KMS-11 (cell line): ENCODE results near the gene MIEF2.

ENCODE experiments used
- H2AFZ ChIP-seq: fragments of 200-600 bp; sonication (generic); 2 replicates; pipeline ENCODE4 v1.6.1; 2016; ENCODE audit warnings: antibody characterized with exemption, mixed run types, low read depth
- H3K27ac ChIP-seq: fragments of 200-600 bp; sonication (generic); 2 replicates; pipeline ENCODE4 v1.6.1; 2016; ENCODE audit warnings: mild to moderate bottlenecking, mixed run types
- H3K27me3 ChIP-seq: fragments of 200-600 bp; sonication (generic); 2 replicates; pipeline ENCODE4 v1.6.1; 2017; ENCODE audit warnings: mild to moderate bottlenecking, low read depth, mixed run types, moderate library complexity; ENCODE audit not compliant: insufficient read depth
- H3K36me3 ChIP-seq: fragments of 200-600 bp; sonication (generic); 2 replicates; pipeline ENCODE4 v1.6.1; 2017; ENCODE audit warnings: mild to moderate bottlenecking, mixed run types; ENCODE audit not compliant: insufficient read depth
- H3K4me1 ChIP-seq: fragments of 200-600 bp; sonication (generic); 2 replicates; pipeline ENCODE4 v1.6.1; 2016; ENCODE audit warnings: mild to moderate bottlenecking, low read depth, mixed run types; ENCODE audit not compliant: poor library complexity, severe bottlenecking
- H3K4me2 ChIP-seq: fragments of 200-600 bp; sonication (generic); 2 replicates; pipeline ENCODE4 v1.7.0; 2016; ENCODE audit warnings: mild to moderate bottlenecking, mixed run types
- H3K4me3 ChIP-seq: fragments of 200-600 bp; sonication (generic); IDR thresholded peaks from 2 replicates; pipeline ENCODE4 v1.6.1; 2017; ENCODE audit warnings: low read depth, low read length, mixed read lengths; ENCODE audit not compliant: insufficient read depth
- H3K79me2 ChIP-seq: fragments of 200-600 bp; sonication (generic); 2 replicates; pipeline ENCODE4 v1.6.1; 2016; ENCODE audit warnings: low read depth, mixed run types; ENCODE audit not compliant: insufficient read depth
- H3K9ac ChIP-seq: fragments of 200-600 bp; sonication (generic); 2 replicates; pipeline ENCODE4 v1.6.1; 2016; ENCODE audit warnings: mild to moderate bottlenecking, mixed run types
- H4K20me1 ChIP-seq: fragments of 200-600 bp; sonication (generic); 2 replicates; pipeline ENCODE4 v1.6.1; 2016; ENCODE audit warnings: mild to moderate bottlenecking, mixed run types; ENCODE audit not compliant: insufficient read depth
- TF ChIP-seq, protein P1 (sequence below): fragments of 200-600 bp; sonication (generic); conservative IDR thresholded peaks from 2 replicates; pipeline ENCODE4 v1.6.1; 2017; ENCODE audit warnings: low read depth, mild to moderate bottlenecking, antibody characterized with exemption, low read length, moderate library complexity, mixed read lengths

MIEF2 gene

GRCh38 chr17:18256351-18256750, 4.1 kb upstream of the MIEF2 start:
- Histone ChIP-seq H3K4me2 (no peak overlapping the region), H3K36me3 (no peaks in the 10 kb centered on the region), H4K20me1 (no peaks in the 10 kb centered on the region), H3K27me3 (no peaks in the 10 kb centered on the region), H3K4me3 (no peak overlapping the region), H3K79me2 (no peaks in the 10 kb centered on the region; the same call in 1 of the 2 replicates), H3K9ac (no peak overlapping the region), H3K27ac (no peak overlapping the region), H2AFZ (no peak overlapping the region), H3K4me1 (peaks cover 12% of the 10 kb centered on the region)
- TF ChIP-seq, protein P1, sequence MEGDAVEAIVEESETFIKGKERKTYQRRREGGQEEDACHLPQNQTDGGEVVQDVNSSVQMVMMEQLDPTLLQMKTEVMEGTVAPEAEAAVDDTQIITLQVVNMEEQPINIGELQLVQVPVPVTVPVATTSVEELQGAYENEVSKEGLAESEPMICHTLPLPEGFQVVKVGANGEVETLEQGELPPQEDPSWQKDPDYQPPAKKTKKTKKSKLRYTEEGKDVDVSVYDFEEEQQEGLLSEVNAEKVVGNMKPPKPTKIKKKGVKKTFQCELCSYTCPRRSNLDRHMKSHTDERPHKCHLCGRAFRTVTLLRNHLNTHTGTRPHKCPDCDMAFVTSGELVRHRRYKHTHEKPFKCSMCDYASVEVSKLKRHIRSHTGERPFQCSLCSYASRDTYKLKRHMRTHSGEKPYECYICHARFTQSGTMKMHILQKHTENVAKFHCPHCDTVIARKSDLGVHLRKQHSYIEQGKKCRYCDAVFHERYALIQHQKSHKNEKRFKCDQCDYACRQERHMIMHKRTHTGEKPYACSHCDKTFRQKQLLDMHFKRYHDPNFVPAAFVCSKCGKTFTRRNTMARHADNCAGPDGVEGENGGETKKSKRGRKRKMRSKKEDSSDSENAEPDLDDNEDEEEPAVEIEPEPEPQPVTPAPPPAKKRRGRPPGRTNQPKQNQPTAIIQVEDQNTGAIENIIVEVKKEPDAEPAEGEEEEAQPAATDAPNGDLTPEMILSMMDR, result no peak

DNA sequence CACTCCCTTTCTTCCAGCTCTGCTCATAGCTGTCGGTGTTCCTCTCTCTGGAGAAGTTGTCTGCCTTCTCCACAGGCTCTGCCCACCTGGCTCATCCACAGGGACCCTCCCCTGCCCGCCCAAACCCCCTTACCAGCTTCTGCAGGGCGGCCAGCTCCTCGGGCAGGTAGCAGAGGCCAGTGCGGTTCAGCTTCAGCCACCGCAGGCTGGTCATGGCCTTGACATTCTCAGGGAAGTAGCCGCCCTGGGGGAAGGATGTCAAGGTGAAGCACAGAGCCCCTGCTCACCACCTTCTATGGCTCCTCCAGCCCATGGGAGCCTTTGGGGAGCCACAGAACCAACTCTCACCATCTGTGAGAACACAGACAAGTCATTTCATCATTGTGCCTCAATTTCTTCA, 3.7 kb upstream of the MIEF2 start:
- H3K4me3 ChIP-seq, result no peak overlapping the region
- no peaks in the 10 kb centered on the region for H3K36me3 ChIP-seq
- no peak overlapping the region for H3K9ac ChIP-seq
- peaks cover 12% of the 10 kb centered on the region for H3K4me1 ChIP-seq
- H3K4me2 ChIP-seq, result peak overlapping the region; percentile 78
- TF ChIP-seq, protein P1, result no peak
- H3K27ac ChIP-seq, result no peak overlapping the region
- H3K79me2 ChIP-seq, result no peaks in the 10 kb centered on the region; the same call in 1 of the 2 replicates
- no peaks in the 10 kb centered on the region for H4K20me1 ChIP-seq
- H2AFZ ChIP-seq, result no peak overlapping the region
- no peaks in the 10 kb centered on the region for H3K27me3 ChIP-seq

DNA sequence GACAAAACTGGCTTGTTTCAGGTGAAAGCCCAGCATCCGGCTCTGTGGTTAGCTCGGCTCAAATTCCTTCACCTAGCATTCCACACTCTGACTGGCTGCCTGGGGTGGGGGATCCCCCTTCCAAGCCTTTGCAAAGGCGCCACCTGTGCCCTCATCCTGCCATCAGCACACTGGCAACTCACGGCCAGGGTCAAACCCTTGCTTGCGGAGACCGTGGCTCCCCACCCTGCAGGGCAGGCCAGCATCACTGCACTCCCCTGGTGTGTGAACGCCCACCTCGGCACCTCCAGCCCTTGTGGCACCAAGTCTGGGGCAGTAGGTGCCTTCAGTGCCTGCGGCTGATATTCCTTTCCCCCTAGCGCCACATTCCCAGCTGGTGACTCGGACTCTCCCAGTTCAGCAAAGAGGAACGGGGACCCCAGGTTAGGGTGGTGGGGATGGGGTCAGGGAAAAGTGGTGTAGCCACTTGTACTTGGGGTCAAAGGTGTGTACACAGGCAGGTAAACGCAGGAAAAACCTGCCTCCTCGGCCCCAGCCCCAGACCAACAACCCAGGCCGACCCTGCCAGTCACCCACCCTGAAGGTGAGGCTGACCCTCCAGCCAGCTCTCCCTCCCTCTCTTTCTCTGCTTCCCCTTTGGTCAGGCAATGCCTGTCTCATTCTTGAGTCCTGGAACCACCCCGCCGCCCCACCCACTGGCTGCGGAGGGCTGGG, 3.0 kb upstream of the MIEF2 start:
- TF ChIP-seq, protein P1, result no peak
- H3K27ac ChIP-seq, result 0 out of 2 replicates have a peak overlapping the region, but pooled peaks have one; percentile 38
- H4K20me1 ChIP-seq, result no peaks in the 10 kb centered on the region
- peaks cover 12% of the 10 kb centered on the region for H3K4me1 ChIP-seq
- peak overlapping the region; percentile 78 for H3K4me2 ChIP-seq
- H3K4me3 ChIP-seq, result no peak overlapping the region
- H3K79me2 ChIP-seq, result no peaks in the 10 kb centered on the region; the same call in 1 of the 2 replicates
- H3K27me3 ChIP-seq, result no peaks in the 10 kb centered on the region
- no peaks in the 10 kb centered on the region for H3K36me3 ChIP-seq
- peak overlapping the region; percentile 89; the same call in 1 of the 2 replicates for H2AFZ ChIP-seq
- H3K9ac ChIP-seq, result peak overlapping the region; percentile 60; the same call in 1 of the 2 replicates

DNA sequence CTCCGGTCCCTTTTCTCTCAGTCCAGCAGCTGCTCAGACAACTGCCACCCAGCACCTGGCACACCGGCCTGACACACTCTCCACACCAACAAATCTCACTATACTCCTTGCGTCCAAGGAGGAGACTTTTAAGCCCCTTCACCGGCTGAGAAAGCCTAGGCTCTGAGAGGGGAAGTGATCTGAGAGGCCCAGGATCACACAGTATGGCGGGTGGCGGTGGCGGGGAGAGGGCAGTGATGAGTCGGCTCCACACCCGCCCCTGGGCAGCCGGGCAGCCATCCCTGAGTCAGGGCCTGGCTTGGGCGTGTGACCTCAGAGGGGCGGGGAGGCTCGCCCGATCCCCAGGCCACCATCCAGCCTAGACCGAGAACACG, 2.5 kb upstream of the MIEF2 start:
- peak overlapping the region; percentile 89 for H2AFZ ChIP-seq
- no peaks in the 10 kb centered on the region; the same call in 1 of the 2 replicates for H3K79me2 ChIP-seq

More for the DNA sequence above, 2.5 kb upstream of the MIEF2 start:
- Histone ChIP-seq H3K36me3 (no peaks in the 10 kb centered on the region), H3K27ac (peak overlapping the region; percentile 38; the same call in 1 of the 2 replicates), H4K20me1 (no peaks in the 10 kb centered on the region), H3K9ac (peak overlapping the region; percentile 60; the same call in 1 of the 2 replicates), H3K4me1 (peaks cover 12% of the 10 kb centered on the region), H3K4me3 (no peak overlapping the region), H3K27me3 (no peaks in the 10 kb centered on the region), H3K4me2 (peak overlapping the region; percentile 78; the same call in 1 of the 2 replicates)
- TF ChIP-seq, protein P1, result no peak
